ENCODE measurements around the gene PRKACA. TPM values are rescaled to one million over a fixed set of nuclear protein-coding genes. Genes with fewer than 3 reads are reported as not detected.

PRKACA gene
- total RNA-seq, 1 donor from 2014 or later = 22.2 TPM

DNA sequence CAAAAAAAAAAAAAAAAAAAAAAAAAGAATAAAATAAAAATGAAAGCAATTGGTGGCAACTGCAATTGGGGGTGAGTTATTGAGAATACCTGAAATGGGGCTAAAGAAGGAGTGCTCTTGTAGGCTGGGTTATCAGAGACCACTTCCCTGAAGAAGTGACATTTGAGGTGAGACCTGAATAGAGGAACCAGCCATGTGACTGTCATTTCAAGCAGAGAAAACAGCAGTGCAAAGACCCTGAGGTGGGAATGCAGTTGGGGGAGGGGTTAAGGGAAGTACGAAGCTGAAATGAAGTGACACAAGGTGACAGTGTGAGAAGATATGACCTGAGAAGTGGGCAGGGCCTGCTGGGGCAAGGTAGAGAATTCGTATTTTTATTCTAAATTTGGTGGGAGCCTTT is 51.4 kb downstream of the PRKACA start:
- Histone ChIP-seq H2AFZ (replicated peaks) (no peak overlapping the region), H3K9me3 (ENCODE audit: low read depth) (no peaks in the 10 kb centered on the region), H3K27ac (no peak overlapping the region), H3F3A (ENCODE audit: low read depth) (peaks cover 5% of the 10 kb centered on the region), H3K4me2 (no peak overlapping the region), H3K36me3 (no peaks in the 10 kb centered on the region), H4K20me1 (ENCODE audit: low read depth) (no peaks in the 10 kb centered on the region), H3K27me3 (peaks cover 14% of the 10 kb centered on the region), H3K4me1 (no peaks in the 10 kb centered on the region), H3K79me2 (ENCODE audit: low read depth) (no peaks in the 10 kb centered on the region), H3K9ac (no peak overlapping the region), H3K4me3 (no peak overlapping the region)
- Mint-ChIP-seq H3K27me3 (ENCODE audit: insufficient read depth, low read depth) (peaks cover 5% of the 10 kb centered on the region), H3K9me3 (no peaks in the 10 kb centered on the region), H3K4me1 (no peaks in the 10 kb centered on the region), H3K27ac (no peak overlapping the region), H3K36me3 (no peaks in the 10 kb centered on the region), H3K4me3 (no peak overlapping the region)
- DNase-seq (ENCODE audit: low spot score) = no peak
- TF ChIP-seq, protein P1, sequence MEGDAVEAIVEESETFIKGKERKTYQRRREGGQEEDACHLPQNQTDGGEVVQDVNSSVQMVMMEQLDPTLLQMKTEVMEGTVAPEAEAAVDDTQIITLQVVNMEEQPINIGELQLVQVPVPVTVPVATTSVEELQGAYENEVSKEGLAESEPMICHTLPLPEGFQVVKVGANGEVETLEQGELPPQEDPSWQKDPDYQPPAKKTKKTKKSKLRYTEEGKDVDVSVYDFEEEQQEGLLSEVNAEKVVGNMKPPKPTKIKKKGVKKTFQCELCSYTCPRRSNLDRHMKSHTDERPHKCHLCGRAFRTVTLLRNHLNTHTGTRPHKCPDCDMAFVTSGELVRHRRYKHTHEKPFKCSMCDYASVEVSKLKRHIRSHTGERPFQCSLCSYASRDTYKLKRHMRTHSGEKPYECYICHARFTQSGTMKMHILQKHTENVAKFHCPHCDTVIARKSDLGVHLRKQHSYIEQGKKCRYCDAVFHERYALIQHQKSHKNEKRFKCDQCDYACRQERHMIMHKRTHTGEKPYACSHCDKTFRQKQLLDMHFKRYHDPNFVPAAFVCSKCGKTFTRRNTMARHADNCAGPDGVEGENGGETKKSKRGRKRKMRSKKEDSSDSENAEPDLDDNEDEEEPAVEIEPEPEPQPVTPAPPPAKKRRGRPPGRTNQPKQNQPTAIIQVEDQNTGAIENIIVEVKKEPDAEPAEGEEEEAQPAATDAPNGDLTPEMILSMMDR (IDR thresholded peaks at IDR 0.05) = no peak
- TF ChIP-seq EZH2 (IDR thresholded peaks at IDR 0.05) = no peak
- TF ChIP-seq EZH2phosphoT487 (IDR thresholded peaks at IDR 0.05) = no peak

- H3K4me1 Mint-ChIP-seq = peaks cover 20% of the 10 kb centered on the region
- no peaks in the 10 kb centered on the region for H3K36me3 ChIP-seq
- H3K4me2 ChIP-seq = no peak overlapping the region
- H2AFZ ChIP-seq (replicated peaks) = no peak overlapping the region
- H3K9ac ChIP-seq = no peak overlapping the region
- no peaks in the 10 kb centered on the region for H3K9me3 Mint-ChIP-seq
- no peak for DNase-seq (ENCODE audit: low spot score)
- no peaks in the 10 kb centered on the region for H3K4me1 ChIP-seq
- no peaks in the 10 kb centered on the region for H4K20me1 ChIP-seq (ENCODE audit: low read depth)
- H3K36me3 Mint-ChIP-seq = no peaks in the 10 kb centered on the region
- peaks cover 19% of the 10 kb centered on the region for H3K27me3 Mint-ChIP-seq (ENCODE audit: insufficient read depth, low read depth)
- H3K27ac ChIP-seq = no peak overlapping the region
- no peaks in the 10 kb centered on the region for H3K79me2 ChIP-seq (ENCODE audit: low read depth)
- TF ChIP-seq EZH2phosphoT487 (IDR thresholded peaks at IDR 0.05) (no peak), EZH2 (IDR thresholded peaks at IDR 0.05) (no peak)
- TF ChIP-seq, protein P1 (IDR thresholded peaks at IDR 0.05) = no peak
- no peak overlapping the region for H3K27ac Mint-ChIP-seq
- no peaks in the 10 kb centered on the region for H3K9me3 ChIP-seq (ENCODE audit: low read depth)
- H3K4me3 ChIP-seq = no peak overlapping the region
- no peak overlapping the region for H3K4me3 Mint-ChIP-seq
- peaks cover 11% of the 10 kb centered on the region for H3F3A ChIP-seq (ENCODE audit: low read depth)
- peaks cover 20% of the 10 kb centered on the region for H3K27me3 ChIP-seq
These were observed 54.5 kb downstream of the PRKACA start for GRCh38 chr19:14063105-14063504.

GRCh38 chr19:14062558-14062855 is 55.1 kb downstream of the PRKACA start:
- no peaks in the 10 kb centered on the region for H3K9me3 ChIP-seq (ENCODE audit: low read depth)
- H4K20me1 ChIP-seq (ENCODE audit: low read depth) = no peaks in the 10 kb centered on the region
- no peaks in the 10 kb centered on the region for H3K79me2 ChIP-seq (ENCODE audit: low read depth)
- no peak overlapping the region for H3K27ac Mint-ChIP-seq
- H3K4me1 Mint-ChIP-seq = peaks cover 24% of the 10 kb centered on the region
- H3K4me3 Mint-ChIP-seq = no peak overlapping the region
- DNase-seq (ENCODE audit: low spot score) = no peak
- no peak overlapping the region for H3K27ac ChIP-seq
- no peak overlapping the region for H3K9ac ChIP-seq
- H3K27me3 ChIP-seq = peaks cover 26% of the 10 kb centered on the region
- no peak for TF ChIP-seq EZH2 (IDR thresholded peaks at IDR 0.05)
- TF ChIP-seq, protein P1 (IDR thresholded peaks at IDR 0.05) = no peak
- TF ChIP-seq EZH2phosphoT487 (IDR thresholded peaks at IDR 0.05) = no peak
- H3K36me3 Mint-ChIP-seq = no peaks in the 10 kb centered on the region
- no peaks in the 10 kb centered on the region for H3K4me1 ChIP-seq
- H3K36me3 ChIP-seq = no peaks in the 10 kb centered on the region
- H2AFZ ChIP-seq (replicated peaks) = no peak overlapping the region
- no peak overlapping the region for H3K4me3 ChIP-seq
- no peak overlapping the region for H3K4me2 ChIP-seq
- peaks cover 17% of the 10 kb centered on the region for H3F3A ChIP-seq (ENCODE audit: low read depth)
- H3K9me3 Mint-ChIP-seq = no peaks in the 10 kb centered on the region
- H3K27me3 Mint-ChIP-seq (ENCODE audit: insufficient read depth, low read depth) = peaks cover 24% of the 10 kb centered on the region
